NAMALWA (cell line): ENCODE data around the gene GANC.

Experiments
- DNase-seq: peaks from one replicate; pipeline ENCODE4 v3.0.0-alpha.2; 2015; ENCODE audit warnings: low spot score

GANC gene

DNA sequence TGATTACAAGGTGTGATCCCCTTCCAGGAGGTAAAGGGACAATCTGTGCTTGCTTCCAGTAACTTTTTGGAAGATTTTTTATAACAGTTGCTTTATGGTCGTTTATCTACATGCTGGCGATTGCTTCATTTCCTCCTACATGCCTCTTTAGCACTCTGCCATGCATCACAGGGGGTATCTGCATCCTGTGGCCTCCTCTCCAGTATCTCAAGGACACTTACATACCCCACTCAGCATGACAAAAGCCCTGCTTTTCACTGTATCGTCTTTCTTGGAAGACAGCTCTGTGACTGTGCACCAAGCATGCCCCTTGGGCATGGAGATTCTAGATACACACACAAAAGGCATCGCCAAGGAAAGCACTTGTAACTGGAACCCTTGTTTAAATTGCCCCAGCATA, 111.6 kb downstream of the GANC start:
- DNase-seq = no peak

DNA sequence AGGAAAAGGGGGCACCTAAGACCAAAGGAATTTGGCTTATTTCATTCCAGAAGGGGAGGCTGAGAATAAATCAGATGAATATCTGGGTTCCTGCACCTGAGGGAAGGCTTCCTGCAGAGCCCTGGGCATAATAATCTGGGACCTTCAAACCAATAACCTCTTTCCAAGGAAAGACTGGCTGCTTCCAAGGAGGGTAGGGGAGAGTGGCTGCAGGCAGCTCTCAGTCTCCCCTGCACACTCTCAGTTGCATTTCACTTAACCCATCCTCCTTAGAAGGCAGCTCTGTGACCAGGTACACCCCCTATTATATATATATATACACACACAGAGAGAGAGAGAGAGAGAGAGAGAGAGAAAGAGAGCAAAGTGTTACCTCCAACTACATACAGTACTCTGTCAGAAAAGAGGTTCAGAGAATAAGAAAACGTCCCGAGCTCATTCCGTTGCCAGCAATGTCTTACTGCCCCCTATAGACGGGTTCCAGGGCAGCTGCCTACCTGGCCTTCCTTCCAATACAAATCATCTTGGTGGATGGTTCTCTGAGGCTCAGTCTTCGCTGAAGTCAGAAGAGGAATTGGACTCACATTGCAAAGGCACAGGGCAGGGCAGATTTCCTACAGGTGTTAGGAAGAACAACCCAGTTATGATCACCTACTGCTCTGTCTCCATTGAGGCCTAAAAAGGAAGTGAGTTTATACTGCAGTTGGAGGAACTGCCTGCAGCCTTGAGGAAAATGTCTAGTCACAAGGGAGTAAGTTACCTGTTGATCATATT, 112.4 kb downstream of the GANC start:
- peak; percentile 76 for DNase-seq

DNA sequence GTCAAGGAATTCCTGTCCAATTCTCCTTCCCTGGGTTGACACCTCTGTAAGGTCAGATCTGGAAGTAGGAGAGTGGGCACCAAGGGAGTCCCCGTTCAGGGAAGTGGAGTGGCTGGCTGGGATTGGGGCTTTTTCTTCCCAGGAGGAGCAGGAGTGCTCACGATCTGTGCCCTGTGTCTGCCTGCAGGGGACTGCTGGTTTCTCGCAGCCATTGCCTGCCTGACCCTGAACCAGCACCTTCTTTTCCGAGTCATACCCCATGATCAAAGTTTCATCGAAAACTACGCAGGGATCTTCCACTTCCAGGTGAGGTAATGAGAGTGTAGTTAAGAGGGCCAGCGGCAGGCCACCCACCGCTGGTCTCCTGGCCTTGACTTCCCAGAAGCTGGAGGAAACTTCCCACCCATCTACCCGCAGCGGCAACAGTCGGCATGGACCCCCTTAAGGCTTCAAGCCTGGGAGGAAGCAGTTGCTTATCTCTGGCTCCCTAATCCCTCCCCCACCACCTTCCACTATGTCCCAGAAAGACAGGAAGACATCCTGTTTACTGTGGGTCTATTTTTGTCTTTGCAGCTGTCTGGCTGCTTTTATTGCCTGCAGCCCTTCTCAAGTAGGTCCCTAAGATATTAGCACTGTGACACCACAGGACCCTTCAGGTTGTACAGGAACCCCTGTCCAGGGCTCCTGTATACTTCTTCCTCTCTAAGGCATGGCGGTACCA, 113.1 kb downstream of the GANC start:
- DNase-seq = no peak

DNA sequence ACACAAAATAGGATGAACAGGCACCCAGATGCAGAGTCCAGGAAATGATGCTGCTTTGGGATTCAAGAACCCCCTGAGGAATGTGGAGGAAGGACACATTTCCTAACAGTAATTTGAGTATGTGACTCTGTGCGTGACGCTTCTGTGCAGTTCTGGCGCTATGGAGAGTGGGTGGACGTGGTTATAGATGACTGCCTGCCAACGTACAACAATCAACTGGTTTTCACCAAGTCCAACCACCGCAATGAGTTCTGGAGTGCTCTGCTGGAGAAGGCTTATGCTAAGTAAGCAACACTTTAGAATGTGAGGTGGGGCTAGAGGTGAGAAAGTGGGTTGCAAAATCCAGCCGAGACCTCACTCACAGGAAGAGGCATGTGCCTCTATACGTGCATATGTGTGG, 114.6 kb downstream of the GANC start:
- no peak for DNase-seq

DNA sequence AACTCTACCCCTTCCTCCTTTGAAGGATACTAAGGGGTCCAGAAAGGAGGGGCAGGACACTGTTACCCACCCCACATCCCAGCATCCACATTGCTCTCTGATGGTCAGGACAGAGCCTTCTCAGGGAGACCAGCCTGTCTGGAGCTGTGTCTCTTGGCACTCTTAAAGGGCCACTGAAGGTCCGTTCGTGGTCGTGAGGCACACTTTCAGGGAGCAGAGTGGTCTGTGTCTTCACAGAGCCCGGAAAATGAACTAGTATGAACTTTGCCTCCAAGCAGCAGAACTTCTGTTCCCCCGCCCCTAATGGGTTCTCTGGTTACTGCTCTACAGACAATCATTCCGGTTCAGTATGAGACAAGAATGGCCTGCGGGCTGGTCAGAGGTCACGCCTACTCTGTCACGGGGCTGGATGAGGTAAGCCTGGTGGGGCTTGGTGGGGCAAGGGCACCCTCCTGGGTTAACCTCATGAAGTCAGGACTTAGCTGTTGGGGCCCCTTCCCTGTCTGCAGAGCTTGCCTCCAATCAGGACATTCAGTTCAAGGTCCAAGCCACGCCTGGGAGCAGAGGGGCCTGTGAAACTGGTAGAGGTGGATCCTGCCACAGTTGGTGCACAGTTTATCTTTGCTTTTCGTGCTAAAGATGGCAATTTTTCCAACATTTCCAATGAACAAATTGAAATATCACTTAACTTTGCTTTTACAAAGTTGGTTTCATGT, 119.5 kb downstream of the GANC start:
- no peak for DNase-seq

DNA sequence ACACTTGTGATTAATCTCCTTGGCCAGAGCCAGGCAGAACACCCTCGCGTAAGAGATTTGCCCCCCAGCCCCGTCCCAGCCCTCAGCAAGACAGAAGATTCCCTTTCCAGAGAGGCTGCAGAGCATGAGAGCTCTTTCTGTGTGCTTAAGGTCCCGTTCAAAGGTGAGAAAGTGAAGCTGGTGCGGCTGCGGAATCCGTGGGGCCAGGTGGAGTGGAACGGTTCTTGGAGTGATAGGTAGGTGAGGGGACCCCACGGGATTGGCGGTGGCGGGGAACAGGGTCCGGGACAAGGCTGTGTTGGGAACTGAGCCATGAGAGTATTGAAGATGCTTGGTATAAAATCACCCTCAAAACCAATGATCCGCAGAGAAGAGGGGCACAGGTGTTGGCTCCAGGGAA, 121.1 kb downstream of the GANC start:
- no peak for DNase-seq

DNA sequence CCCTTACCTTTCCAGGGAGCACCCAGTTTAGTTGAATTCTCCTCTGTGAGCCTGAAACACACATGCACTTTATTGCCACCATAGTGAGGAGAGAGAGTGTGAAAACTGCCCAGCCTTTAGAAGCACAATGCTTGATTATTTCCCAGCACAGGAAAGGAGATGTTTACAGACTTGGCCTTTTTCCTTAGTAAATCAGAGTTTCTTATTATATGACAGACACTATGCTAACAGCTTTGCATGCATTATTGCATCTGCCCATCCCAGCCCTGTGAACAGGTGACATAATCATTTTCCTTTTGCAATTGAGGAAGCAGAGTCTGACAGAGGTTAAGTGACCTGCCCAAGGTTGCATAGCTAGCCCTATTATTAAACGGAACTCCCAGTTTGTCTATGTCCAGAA, 122.8 kb downstream of the GANC start:
- no peak for DNase-seq

DNA sequence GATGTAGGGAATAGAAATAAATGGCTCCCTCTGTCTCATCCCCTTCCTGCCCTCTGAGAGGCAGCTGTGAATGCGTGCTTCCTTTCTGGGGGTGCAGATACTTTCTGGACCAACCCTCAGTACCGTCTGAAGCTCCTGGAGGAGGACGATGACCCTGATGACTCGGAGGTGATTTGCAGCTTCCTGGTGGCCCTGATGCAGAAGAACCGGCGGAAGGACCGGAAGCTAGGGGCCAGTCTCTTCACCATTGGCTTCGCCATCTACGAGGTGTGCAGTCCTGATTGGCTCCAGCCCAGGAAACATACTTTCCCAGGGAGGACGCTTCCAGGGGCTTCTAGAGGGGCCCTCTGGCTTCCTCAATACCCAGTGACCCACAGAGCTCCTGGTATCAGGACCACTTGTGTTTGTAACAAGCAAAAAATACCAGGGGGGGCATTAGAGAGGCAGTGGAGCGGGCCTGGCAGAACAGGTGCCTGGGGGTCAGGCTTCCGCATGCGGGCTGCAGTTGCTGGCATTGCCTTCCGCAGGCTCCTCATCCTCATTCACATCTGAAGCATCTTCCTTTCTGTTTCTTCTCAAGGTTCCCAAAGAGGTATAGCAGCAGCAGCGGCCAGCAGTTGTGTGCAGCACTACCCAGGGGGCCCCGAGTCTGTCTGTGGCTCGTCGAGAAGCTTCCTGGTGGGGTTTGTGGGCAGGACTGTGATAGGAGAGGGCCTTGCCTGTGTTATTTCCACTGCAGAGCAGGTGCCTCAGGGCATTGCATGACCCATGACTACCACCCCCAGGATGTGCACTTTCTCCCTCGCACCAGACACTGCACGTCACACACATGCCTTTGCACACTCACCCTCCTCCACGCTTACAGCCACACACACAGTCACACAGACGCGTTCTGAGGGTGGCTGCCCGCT, 128.8 kb downstream of the GANC start:
- DNase-seq = peak; percentile 70

DNA sequence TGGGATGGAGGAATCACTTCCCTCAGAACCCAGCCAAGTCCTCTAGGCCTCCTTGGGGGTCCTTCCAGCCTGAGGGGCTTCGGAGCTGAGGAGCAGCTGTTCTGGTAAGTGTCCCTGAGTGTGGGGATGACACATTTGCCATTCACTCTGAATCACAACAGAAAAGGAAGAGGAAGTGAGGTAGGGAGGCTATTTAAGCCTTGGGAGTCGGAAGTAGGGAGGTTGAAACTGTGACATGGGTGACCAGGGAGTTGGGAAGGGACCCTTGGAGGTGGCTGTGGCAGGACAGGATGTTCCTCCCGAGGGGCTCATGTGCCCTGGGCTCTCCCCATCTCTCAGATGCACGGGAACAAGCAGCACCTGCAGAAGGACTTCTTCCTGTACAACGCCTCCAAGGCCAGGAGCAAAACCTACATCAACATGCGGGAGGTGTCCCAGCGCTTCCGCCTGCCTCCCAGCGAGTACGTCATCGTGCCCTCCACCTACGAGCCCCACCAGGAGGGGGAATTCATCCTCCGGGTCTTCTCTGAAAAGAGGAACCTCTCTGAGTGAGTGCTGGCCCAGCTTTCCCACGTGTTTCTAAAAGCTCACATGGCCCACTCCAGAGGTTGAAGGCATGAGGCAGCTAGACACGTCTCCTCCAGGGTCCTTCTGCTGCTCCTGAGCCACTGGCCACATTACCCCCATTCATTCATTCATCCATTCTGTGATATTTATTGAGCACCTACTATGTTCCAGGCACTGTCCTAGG, 129.6 kb downstream of the GANC start:
- no peak for DNase-seq

DNA sequence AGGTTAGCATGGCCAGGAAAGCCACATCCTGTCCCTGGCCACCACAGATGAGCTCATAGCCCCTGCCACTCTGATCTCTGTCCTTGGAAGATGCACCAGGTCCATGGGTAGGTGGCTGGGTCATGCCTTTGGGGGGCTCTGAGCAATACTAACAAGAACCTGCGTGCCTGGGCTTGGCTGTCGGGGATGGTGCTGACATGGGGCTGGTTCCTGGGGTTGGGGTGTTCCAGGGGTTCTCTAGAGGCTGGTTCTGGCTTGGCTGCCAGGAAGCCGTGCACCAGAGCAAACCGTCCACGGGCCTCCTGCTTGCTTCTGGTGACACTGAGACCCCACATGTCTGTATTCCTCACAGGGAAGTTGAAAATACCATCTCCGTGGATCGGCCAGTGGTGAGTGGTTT, 130.4 kb downstream of the GANC start:
- no peak for DNase-seq

DNA sequence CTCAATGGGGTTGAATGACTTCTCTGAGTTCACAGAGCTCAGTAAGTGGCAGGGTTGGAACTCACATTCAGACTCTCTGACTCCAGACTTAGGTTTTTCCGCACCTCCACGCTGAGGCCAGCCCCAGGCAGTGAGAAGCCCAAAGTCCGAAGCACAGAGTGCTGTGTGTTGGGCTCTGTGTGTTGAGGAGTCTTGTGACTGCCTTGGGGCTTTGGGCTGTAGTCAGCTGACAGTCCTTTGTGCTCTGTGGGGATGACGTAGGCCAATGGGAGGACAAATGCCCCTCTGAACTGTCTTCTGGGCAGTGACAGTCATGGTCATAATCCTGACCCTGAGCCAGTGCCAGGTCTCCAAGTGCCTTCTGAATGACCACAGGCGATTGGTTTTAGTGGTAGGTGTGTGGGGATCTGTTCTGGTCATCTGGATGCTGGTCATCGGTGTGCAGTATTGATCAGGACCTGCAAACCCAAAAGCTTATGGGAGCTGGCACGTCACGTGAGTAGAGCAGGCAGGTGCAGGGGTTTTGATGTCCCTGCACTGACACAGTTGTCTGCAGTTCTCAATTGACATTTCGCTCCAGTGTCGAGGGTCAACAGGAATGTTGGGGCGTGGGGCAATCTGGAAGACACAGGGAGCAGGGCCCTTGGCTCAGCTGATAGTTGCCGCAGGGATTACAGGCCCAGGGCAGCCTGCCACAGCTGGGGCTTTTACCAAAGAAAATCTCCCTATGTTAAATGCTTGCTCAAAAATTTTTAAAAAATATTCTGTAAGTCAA, 131.6 kb downstream of the GANC start:
- no peak for DNase-seq

DNA sequence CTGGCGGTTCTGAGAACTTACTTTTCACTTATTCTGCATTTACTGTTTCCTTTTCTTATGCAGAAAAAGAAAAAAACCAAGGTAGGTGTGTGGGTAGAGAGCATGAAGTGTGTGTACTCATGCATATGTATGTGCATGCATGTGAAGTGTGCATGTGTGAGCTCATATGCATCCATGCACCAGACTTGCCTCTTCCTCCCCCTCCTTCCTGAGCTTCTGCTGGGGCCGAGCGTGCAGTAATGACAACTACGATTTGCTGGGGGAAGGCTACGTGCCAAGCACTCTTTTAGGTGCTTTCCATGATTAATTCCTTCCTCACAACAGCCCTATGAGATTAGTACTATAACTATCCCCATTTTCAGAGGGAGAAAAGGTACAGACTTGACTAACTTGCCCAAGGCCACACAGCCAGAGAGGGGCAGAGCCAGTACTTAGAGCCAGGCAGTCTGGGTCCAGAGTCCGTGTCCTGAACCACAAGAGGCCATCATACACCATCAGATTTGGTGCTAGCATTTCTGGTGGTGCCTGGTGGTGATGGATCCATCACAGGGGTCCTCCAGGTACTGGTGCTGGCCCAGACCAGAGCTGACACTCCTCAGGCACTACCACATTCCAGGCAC, 133.0 kb downstream of the GANC start:
- DNase-seq = no peak
